Transverse colon (tissue), 4 donors: Measurements from ENCODE around the gene KHDC1. TPM values are rescaled to one million over a fixed set of nuclear protein-coding genes. Genes with fewer than 3 reads are reported as not detected.
"Not testable (repeated sequence)": the region's sequence is repeated elsewhere in the genome, so short reads cannot be mapped to it uniquely, and the experiment has no call there.

Experiments used
- DNase-seq: peaks from one replicate; pipeline ENCODE4 v3.0.0-alpha.2; 2019
- H3K27ac ChIP-seq, 4 donors: fragments of 200-600 bp; sonication (generic); 2 replicates each; pipeline ENCODE4 v1.5.1; 2016 to 2018; ENCODE audit warnings: inconsistent platforms in 4 of 4
- H3K27me3 ChIP-seq: fragments of 200-600 bp; sonication (generic); 2 replicates; pipeline ENCODE4 v1.5.1; 2017; ENCODE audit warnings: inconsistent platforms
- H3K36me3 ChIP-seq, 4 donors: fragments of 200-600 bp; sonication (generic); 2 replicates each; pipeline ENCODE4 v1.5.1; 2017 to 2019; ENCODE audit warnings: inconsistent platforms in 4 of 4
- H3K4me1 ChIP-seq, 4 donors: fragments of 200-600 bp; sonication (generic); 2 replicates each; pipeline ENCODE4 v1.5.1; 2017 to 2020; ENCODE audit warnings: inconsistent platforms in 4 of 4
- H3K4me3 ChIP-seq, 4 donors: fragments of 200-600 bp; sonication (generic); 1 replicate in 1 of 4; 2 replicates in 3 of 4; pipeline versions ENCODE4 v1.5.1 to v1.6.1; 2017 to 2019; ENCODE audit warnings: inconsistent platforms in 4 of 4
- H3K9me3 ChIP-seq, 2 donors: fragments of 200-600 bp; sonication (generic); 2 replicates each; pipeline ENCODE4 v1.5.1; 2017 to 2019; ENCODE audit warnings: inconsistent platforms in 2 of 2
- CTCF ChIP-seq, 5 experiments: fragments of 200-600 bp in 3 of 5; fragments of 450-650 bp in 2 of 5; sonication (generic) in 3 of 5; IDR thresholded peaks; 1 replicate in 2 of 5; 2 replicates in 3 of 5; pipeline ENCODE4 v1.5.1; 2016 to 2017; ENCODE audit warnings: antibody characterized with exemption in 5 of 5, inconsistent platforms in 3 of 5, mild to moderate bottlenecking in 2 of 5, moderate library complexity in 1 of 5
- EP300 ChIP-seq: sonication (generic); formaldehyde crosslinking; IDR thresholded peaks from one replicate; pipeline ENCODE4 v1.6.1; 2017; ENCODE audit warnings: antibody characterized with exemption, low read depth
- POLR2A ChIP-seq: fragments of 450-650 bp; IDR thresholded peaks from one replicate; pipeline ENCODE4 v1.6.1; 2016; ENCODE audit warnings: antibody characterized with exemption, mild to moderate bottlenecking, moderate library complexity
- POLR2AphosphoS5 ChIP-seq, 3 donors: sonication (generic); formaldehyde crosslinking; IDR thresholded peaks; one replicate each; pipeline ENCODE4 v1.6.1; 2016; ENCODE audit warnings: antibody characterized with exemption in 3 of 3
- WGBS, 2 donors: methylation state at CpG; one replicate each; pipeline ENCODE4 v1.1.5; 2018; ENCODE audit warnings: low coverage in 1 of 2; 5-methylcytosine and 5-hydroxymethylcytosine counted together
- in situ Hi-C, 4 donors: fragments of 200-750 bp; cut with MboI; loops; one replicate each; pipeline versions ENCODE4 v1.15.0 to v1.15.1; 2017; ENCODE audit warnings: low sequenced_read_pairs in 3 of 4, low pct_ligation_motif_present in 1 of 4, low pct_unique_long_range_greater_than_20kb in 1 of 4
- intact Hi-C: fragments of 100-400 bp; cut with DNase I; formaldehyde crosslinking; loops from one replicate; pipeline ENCODE4 v1.15.1; 2023; ENCODE audit warnings: low total_unique reads
- total RNA-seq, 4 donors: library from RNA; depleted of rRNA; stranded (reverse); fragments of >200 nt; gene quantifications; one replicate each; pipeline ENCODE4 v1.1.0, GENCODE V29; 2016

Gene KHDC1
- 1 to 10 TPM in 2 of 4 donors, not detected in 2; 1.1 to 2.1 TPM for total RNA-seq

GRCh38 chr6:73262671-73263569, at the start of gene KHDC1:
KHDC1 (minus strand) TSS chr6:73263196; CDS start chr6:73242517, 20,679 bp downstream.
- TF ChIP-seq POLR2A (no peak), EP300 (no peak), CTCF (IDR thresholded peaks at IDR 0.05) (no peak)
- Histone ChIP-seq H3K27me3 (no peaks in the 10 kb centered on the region), H3K27ac (peak within 1 kb of the TSS; percentile 43 to 62 (median 58))

GRCh38 chr6:73310503-73310845, 47.5 kb upstream of the KHDC1 start:
- 6 to 7% methylated on average over 2 to 4 of the region's 4 CpGs for WGBS, 2 donors
- peak overlapping the region in 2 of 4 donors; percentile 27 to 41 for H3K27ac ChIP-seq
- intact Hi-C loops, DNase-seq, H3K9me3 ChIP-seq, in situ Hi-C loops, H3K36me3 ChIP-seq: not testable (repeated sequence)
- H3K4me3 ChIP-seq: peak overlapping the region; percentile 39 to 52 (median 45)
- peaks cover 0 to 14% (median 6%) of the 10 kb centered on the region in 4 donors for H3K4me1 ChIP-seq
- H3K27me3 ChIP-seq: peaks cover 16% of the 10 kb centered on the region

More at GRCh38 chr6:73262671-73263569, at the start of gene KHDC1:
- no peaks in the 10 kb centered on the region for H3K9me3 ChIP-seq
- no peaks in the 10 kb centered on the region for H3K36me3 ChIP-seq
- H3K4me3 ChIP-seq: peak within 1 kb of the TSS; percentile 55 to 70 (median 66)
- in situ Hi-C loops (no loop called here), intact Hi-C loops (no loop called here)
- DNase-seq: peak; percentile 42
- peaks cover 0 to 14% (median 3%) of the 10 kb centered on the region in 4 donors for H3K4me1 ChIP-seq
- WGBS, 2 donors: 4 to 33% methylated on average over 1 to 22 of the region's 63 CpGs

GRCh38 chr6:73309785-73310502, 46.9 kb upstream of the KHDC1 start:
- peak overlapping the region; percentile 39 to 52 (median 45) for H3K4me3 ChIP-seq
- H3K27ac ChIP-seq: peak overlapping the region; percentile 11 to 41 (median 23)
- no peaks in the 10 kb centered on the region for H3K9me3 ChIP-seq
- DNase-seq: peak; percentile 59
- in situ Hi-C loops: no loop called here
- H3K4me1 ChIP-seq: peaks cover 0 to 14% (median 6%) of the 10 kb centered on the region in 4 donors
- peaks cover 11% of the 10 kb centered on the region for H3K27me3 ChIP-seq
- H3K36me3 ChIP-seq: no peaks in the 10 kb centered on the region
- WGBS, 2 donors: 1% methylated on average over 57 of the region's 59 CpGs; no CpG with 5 or more reads in 1 of the 2 donors
- intact Hi-C loops: no loop called here
- TF ChIP-seq POLR2A (peak; percentile 11), CTCF (IDR thresholded peaks at IDR 0.05) (peak in 2 of 5 experiments; percentile 18 to 24), POLR2AphosphoS5 (IDR thresholded peaks at IDR 0.05) (peak in 2 of 3 donors; percentile 4 to 37), EP300 (no peak)

- Histone ChIP-seq H3K27ac (peak overlapping the region; percentile 1 to 41 (median 19)), H3K4me1 (peaks cover 0 to 14% (median 6%) of the 10 kb centered on the region in 4 donors), H3K9me3 (no peaks in the 10 kb centered on the region), H3K27me3 (peaks cover 6% of the 10 kb centered on the region), H3K4me3 (peak overlapping the region; percentile 39 to 52 (median 45)), H3K36me3 (no peaks in the 10 kb centered on the region)
- no peak for TF ChIP-seq CTCF (IDR thresholded peaks at IDR 0.05)
- no peak for TF ChIP-seq POLR2AphosphoS5 (IDR thresholded peaks at IDR 0.05)
- no peak for TF ChIP-seq POLR2A
- TF ChIP-seq EP300: no peak
- WGBS, 2 donors: 4% methylated on average over 13 of the region's 13 CpGs; no CpG with 5 or more reads in 1 of the 2 donors
- DNase-seq: no peak
- in situ Hi-C loops: no loop called here
- intact Hi-C loops: no loop called here
Observed at GRCh38 chr6:73309535-73309784, 46.5 kb upstream of the KHDC1 start.
